Hematopoietic multipotent progenitor cell treated with erythropoietin and hydrocortisone succinate and interleukin-3 and kit ligand, for 8 days (in vitro differentiated cells): ENCODE data around the gene PDPK1.
"Not testable (repeated sequence)": the region's sequence is repeated elsewhere in the genome, so short reads cannot be mapped to it uniquely, and the experiment has no call there.

Source experiments
- DNase-seq: peaks from one replicate; pipeline ENCODE4 v3.0.0-alpha.2; 2015

The PDPK1 gene

DNA sequence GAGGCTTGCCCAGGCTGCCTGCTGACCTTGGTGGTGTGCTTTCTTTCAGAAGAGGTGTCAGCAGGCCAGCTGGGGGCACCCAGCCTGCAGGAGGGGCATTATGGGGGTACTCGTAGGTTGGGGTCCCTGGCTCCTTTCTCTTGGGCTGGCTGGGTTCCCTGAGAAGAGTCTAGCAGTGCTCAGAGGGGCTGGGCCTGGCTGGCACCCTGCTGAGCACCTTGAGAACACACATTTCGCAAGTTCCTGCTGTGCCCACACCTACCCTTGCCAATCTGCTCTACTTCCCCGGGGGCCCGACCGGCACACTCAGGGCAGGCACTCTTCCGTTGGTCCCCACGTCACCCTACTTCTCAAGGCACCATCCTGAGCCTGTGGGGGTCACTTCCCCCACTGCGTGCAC lies 11.7 kb upstream of the PDPK1 start:
- DNase-seq, result no peak

DNA sequence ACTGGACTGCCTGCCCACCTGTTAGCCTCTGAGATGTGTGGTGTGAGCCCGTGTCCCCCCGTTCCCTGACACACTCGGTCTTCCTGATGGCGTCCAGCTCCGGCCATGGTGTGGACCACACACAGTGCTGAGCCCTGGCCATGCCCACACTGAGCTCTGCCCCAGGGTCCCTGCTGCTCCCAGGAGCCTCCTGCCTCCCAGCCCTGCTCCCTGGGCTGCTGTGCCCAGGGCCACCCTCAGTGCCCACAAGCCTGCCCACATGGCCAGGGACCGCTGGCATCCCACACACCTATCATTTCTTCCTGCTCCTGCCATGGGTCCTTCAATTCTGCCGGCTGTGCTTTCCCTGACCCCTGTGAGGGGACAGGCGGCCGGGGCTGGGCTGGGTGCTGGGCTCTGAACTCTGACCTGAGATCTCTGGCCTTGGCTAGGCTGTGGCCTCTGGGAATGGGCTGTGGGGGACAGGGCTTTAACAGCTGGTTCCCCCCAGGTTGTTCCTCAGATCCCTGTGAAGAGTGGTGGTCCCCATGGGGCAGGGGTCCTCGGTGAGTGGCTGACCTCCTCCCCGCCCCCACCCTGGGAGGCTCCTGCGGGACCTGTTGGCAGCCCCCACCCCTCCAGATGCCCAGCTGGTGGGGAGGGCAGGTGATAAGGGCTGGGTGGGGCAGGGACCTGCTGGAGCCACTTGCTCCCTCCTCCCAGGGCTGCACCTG lies 10.6 kb upstream of the PDPK1 start:
- no peak for DNase-seq

DNA sequence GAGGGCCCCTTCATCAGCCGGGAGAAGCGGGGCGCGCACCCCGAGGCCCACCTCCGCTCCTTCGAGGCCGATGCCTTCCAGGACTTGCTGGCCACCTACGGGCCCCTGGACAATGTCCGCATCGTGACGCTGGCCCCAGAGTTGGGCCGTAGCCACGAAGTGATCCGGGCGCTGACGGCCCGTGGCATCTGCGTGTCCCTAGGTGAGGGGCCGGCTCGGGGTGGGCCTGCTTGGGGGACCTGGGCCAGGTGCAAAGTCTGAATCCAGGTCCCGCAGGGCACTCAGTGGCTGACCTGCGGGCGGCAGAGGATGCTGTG lies 10.1 kb upstream of the PDPK1 start:
- no peak for DNase-seq

DNA sequence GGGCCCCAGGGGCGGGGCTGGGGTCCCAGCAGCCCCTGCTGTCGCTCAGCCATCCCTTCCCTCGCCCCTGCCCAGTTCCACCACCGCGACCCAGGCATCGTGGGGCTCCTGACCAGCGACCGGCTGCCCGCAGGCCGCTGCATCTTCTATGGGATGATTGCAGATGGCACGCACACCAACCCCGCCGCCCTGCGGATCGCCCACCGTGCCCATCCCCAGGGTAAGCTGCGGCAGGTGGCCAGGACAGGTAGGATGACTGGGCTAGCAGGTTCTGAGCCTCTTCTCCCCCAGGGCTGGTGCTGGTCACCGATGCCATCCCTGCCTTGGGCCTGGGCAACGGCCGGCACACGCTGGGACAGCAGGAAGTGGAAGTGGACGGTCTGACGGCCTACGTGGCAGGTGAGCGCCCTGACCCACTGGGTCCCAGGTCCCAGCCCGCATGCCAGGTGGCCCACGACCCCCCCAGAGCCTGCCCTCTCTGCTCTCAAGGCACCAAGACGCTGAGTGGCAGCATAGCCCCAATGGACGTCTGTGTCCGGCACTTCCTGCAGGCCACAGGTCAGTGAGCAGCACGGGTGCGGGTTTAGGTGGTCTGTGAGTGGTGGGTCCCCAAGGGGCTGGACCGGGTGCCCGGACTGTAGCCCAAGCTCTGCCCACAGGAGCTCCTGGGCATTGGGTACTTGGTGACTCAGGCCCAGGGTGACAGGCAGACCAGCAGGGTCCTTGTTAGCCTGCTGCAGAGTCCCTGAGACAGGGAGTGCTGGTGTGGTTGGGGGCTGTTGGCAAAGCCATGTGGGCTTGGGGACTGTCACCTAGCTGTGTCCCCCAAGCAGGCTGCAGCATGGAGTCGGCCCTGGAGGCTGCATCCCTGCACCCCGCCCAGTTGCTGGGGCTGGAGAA lies 9.4 kb upstream of the PDPK1 start:
- no peak for DNase-seq

DNA sequence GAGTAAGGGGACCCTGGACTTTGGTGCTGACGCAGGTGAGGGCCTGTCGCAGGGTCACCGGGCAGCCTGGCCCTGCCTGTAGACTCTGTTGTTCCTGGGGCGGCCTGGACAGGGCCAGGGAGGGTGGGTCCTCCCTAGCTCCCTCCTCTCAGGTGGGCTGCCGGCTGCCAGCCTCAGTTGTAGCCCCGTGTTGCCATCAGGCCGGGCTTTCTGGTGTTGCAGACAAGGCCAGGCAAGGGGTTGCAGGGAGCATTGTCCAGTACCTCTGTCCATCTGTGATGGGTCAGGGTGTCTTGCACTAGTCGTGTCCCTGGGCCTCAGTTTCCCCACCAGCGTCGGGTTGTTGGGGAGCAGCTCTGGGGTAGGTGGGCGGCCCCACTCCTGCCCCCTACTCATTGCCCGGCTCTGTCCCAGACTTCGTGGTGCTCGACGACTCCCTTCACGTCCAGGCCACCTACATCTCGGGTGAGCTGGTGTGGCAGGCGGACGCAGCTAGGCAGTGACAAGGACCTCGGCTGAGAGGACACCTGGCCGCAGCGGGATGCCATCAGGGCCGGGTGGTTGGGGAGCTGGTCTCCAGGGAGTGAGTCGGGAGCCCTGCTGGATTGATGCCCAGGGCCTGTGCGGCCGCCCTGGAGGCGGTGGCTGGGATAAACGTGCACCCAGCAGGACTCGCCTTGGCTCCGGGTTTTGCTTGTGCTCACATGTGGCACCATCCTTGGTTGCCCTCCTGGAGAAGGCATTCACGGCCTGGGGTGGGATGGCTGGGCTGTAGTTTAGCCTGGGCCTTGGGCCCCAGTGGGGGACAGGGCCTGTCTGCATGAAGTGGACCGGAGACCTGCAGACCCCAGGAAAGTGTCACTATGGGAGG lies 8.5 kb upstream of the PDPK1 start:
- no peak for DNase-seq

DNA sequence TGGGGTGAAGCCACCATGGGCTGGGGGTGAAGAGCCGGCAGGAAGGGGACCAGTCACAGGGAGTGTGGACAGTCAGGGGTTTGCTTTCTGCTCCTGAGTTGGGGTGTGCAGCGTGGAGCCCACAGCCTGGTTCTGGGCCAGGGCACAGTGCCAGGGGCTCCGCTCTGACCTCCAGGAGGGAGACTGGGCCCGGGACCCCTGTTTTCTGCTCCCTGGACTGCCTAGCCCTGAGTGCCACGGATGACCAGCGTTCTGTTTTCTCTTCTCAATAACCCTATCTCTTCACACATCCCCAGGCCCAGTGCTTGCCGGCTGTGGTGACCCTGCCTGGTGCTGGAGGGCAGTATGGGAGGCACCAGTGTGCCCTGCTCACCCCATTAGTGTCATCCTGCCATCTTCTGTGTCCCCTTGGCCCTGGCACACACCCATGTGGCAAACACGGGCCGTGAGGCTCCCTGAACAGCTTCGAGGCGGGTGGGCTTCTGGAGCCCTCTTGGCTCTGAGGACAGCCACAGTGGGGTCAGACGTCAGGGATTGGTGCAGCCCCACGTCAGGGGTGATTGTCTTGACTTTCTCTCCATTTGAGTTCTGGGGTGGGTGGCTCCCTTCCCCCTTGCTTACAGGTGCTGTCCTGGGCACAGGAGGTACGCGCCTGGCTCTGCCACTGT lies 7.7 kb upstream of the PDPK1 start:
- no peak for DNase-seq

DNA sequence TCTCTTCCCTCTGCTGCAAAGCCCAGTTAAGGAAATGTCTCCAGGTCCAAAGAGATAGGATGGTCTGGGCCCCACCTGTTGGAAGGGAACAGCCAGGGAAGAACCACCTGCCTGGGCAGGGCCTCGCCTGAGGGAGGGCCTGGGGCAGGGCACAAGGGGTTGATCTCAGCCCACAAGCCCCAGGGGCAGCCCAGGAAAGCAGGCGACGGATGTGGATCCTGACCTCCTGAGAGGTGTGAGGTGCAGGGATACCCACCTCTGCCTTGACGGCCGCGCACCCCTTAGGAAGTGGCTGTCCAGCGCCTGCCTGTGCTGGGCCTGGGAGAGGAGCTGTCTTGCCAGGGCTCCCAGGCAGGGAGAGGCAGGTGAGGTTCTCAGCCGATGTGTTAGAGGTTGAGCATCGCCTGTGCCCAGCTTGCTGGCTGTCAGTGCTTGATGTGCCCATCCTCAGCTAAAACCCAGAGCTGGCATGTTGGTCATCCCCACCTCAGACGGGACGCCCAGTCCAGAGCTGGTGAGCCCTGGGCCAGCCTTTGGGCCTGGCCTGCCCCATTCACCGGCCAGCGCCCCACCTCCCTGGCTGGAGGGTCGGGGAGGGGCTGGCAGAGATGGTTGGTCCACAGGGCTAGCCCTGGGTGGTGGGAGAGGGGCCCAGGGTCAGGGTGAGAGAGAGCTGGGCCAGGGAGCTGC lies 7.0 kb upstream of the PDPK1 start:
- no peak for DNase-seq

DNA sequence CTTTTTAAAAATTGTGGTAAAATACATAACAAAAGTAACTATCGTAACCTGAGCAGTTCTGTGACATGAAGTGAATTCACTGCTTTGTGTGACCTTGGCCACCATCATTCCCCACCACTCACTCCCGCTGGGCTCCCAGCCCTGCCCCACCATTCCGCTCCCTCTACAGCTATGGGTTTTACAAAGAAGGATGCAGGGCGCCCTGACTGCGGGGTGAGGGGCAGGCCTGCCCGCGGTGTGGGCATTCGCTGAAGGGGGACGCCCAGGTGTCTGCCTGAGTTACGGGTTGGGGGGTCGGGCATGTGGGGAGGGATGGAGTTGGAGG lies 6.5 kb upstream of the PDPK1 start, which contains the start of gene CEMP1:
Gene CEMP1, minus strand, starts transcription at position 38 of the 325 bp plus-strand sequence. CDS start 335 bp downstream, outside the sequence.
- no peak for DNase-seq

DNA sequence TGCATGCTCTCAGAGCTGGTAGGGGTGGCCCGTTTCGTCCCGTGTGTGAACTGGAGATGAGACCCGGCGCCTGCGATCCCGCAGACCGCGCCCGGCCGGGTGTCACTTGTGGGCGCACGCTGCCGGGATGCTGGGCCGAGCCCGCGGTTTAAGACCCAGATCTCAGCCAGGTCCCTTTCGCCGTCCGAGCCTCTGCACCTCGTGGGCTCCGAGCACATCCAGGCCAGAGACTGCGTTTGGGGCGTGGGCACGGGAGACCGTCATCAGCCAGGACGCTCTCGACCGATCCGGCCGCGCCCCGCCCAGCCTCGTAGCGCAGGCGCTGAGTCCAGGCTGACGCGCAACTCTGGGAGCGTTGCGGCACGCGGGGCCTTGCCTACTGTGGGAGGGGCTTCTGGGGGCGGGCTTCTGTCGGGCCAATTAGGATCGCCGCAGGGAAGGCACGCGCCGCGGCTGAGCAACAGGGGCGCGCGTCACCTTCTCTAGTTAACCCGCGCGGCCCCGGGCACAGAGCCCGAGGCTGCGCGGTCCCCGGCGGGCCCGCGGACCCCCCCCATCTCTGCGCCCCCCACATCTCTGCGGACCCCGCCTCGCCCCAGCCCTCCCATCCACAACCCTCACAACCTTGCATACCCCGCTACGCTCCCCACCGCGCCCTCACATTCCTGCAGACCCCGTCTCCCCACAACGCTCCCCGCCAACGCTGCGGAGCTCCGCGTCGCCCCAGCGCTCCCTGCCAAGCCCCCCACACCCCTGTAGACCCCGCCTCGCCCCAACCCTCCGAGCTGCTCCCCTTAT lies 5.9 kb upstream of the PDPK1 start:
- peak; percentile 96 for DNase-seq

DNA sequence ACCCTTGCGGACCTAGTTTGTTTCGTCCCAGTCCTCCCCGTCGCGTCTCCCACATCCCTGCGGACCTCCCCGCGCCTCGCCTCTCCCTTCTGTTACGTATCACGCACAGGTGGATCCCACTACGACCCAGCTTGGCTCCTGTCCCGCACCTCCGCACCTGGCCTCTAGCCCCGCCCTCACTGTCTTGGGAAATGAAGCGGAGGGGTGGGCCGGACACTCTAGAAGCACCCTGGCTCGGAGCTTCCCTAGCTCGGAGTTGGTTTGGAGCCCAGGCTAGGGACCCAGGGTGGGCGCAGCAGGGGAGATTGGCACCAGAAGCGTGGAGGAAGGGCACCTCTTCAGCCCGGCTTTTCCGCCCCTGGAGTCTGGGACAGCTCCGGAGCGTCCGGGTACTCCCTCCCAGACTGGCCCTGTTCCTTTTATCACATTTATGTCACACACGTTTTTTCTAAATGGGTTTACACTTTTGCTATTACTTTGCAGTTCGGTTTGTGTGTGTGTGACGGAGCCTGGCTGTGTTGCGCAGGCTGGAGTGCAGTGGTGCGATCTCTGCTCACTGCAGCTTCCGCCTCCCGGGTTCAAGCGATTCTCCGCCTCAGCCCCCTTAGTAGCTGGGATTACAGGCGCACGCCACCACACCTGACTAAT lies 5.2 kb upstream of the PDPK1 start:
- DNase-seq, result peak; percentile 65

DNA sequence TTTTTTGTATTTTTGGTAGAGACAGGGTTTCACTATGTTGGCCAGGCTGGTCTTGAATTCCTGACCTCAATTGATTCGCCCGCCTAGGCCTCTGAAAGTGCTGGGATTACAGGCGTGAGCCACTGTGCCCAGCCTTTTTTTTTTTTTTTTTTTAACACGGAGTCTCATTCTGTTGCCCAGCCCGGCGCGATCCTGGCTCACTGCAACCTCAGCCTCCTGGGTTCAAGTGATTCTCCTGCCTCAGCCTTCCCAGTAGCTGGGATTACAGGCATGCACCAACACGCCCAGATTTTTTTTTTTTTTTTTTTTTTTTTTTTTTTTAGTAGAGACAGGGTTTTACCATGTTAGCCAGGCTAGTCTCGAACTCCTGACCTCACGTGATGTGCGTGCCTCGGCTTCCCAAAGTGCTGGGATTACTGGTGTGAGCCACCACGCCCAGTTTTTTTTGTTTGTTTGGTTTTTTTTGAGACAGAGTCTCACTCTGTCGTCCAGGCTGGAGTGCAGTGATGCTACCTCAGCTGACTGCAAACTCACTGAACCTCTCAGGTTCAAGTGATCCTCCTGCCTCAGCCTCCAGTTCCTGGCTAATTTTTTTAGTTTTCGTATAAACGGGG lies 4.6 kb upstream of the PDPK1 start:
- DNase-seq, result not testable (repeated sequence)

DNA sequence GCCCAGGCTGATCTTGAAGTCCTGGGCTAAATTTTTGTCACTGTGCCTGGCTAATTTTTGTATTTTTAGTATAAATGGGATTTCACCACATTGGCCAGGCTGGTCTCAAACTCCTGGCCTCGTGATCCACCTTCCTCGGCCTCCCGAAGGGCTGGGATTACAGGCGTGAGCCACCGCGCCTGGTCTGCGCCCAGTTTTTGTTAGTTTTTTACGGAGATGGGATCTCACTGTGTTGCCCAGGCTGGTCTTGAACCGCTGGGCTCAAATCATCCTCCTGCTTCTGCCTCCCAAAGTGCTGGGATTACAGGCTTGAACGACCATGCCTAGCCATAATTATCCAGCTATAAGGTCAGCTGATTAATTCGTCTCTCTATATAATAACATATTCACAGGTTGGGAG lies 3.9 kb upstream of the PDPK1 start:
- no peak for DNase-seq

DNA sequence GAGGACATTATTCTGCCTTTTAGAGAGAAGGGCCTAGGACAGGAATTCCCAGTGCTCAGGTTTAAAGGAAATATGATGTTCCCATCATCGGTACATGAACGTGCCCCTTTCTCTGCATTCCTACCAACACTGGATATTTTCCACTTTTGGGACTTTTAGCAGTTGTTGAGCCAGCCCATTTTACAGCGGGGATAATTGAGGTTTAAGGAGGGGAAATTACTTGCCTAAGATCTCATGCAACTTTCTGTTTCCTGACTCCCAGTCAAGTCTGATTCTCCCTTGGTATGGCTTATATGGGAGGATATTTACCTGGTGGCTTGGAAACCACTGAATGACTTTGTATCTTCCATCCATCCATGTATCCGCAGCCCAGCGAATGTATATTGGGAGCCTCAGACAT lies 3.5 kb upstream of the PDPK1 start:
- not testable (repeated sequence) for DNase-seq

DNA sequence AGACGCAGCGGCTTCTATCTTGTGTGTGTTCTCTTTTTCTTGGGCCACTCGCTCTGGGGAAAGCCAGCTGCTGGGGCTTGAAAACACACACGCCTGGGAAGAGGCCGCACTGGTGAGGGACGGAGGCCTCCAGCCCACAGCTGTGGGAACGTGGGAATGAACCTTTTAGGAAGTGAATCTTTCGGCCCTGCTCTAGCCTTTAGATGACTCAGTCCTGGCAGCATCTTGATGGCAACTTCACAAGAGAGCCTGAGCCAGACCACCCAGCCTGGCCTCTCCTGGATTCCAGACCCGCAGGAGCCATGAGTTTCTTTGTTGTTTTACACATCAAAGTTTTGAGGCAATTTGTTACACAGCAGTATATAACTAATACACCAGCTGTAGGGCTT lies 2.2 kb upstream of the PDPK1 start:
- DNase-seq, result no peak

DNA sequence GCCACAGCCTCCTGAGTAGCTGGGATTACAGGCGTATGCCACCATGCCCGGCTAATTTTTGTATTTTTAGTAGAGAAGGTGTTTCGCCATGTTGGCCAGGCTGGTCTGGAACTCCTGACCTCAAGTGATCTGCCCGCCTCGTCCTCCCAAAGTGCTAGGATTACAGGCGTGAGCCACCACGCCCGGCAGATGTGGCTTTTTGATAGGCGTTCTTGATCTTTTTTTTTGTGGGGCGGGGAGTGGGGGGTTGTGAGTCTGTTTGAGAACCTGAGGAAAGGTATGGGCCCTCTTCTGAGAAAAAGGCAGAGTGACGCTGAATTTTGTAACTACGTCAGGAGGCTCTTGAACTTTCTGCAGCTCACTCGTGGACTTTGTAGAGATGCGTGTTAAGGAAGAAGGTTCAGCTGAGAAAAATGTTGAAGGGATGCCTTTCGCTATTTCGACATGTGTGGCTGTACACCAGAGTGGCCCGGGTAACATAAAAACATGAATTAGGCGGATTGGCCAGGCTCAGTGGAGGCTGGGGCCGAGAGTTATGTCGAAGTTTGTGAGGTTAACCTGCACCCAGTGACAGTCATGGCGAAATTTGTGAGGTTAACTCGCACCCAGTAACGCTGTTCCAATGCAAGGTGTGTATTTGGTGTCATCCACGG lies 1.5 kb downstream of the PDPK1 start:
- DNase-seq, result peak; percentile 53

DNA sequence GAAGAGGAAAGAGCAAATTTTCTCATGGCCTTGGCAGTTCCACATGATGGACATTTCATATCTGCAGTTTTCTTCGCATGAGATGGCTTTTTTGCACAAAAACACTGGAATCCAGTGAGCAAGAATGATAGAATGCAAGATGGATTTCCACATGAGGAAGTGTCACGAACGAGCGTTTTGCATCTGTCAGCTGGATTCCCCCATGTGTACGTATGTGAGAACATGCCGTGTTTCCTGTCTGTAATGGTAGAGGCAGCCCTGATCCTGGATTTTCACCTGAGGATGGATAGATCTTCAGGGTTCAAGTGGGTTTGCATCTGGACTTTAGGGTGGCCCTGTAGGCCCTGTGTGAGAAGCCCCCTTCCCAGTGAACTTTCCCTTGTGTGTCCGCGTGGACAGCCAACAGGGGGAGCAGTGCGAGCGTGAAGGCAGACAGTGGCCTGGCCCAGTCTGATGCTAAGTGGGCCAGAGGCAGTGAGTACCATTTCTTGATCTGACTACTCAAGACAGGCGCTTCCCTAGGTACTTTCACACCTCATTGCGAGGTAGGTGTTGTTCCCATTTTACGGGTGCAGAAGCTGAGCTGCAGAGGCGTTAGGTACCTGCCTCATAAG lies 2.1 kb downstream of the PDPK1 start:
- peak; percentile 42 for DNase-seq

DNA sequence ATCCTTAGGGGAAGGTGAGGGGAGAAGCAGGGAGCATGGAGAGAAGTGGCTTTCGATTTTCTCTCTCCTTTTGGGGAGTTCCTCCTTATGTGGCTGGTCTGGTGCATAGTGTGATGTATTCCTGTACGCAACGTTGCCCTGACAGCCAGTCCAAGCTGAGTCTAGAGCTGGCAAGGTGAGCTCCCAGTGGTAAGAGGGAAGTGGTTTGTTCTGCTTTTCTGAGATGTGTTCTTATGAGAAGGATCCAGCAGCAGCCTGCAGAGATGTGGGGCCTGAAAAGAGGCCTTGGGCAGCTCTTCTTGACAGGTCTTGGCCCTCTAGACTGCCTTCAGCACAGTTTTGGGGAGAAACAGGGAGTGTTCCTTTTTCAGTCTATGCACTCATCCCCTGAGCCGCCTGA lies 3.1 kb downstream of the PDPK1 start:
- DNase-seq, result not testable (repeated sequence)

DNA sequence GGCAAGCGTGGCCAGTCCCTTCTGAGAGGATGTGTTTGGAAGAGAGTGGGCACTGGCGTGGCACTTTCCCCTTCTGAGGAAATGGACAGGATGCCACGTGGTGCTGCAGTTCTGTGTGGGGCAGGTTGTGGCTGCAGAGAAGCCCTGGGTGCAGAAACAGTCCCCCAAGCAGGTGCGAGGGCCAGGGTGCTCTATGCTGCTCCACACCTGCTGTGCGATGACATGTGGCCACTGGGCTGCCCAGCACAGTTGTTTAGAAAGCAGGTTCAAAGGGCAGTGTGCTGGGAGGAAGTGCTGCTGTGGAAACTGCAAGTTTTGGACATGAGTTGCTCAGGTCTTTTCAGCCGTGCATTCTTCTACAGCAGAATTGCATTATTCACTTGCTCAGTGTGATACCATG lies 3.6 kb downstream of the PDPK1 start:
- not testable (repeated sequence) for DNase-seq

DNA sequence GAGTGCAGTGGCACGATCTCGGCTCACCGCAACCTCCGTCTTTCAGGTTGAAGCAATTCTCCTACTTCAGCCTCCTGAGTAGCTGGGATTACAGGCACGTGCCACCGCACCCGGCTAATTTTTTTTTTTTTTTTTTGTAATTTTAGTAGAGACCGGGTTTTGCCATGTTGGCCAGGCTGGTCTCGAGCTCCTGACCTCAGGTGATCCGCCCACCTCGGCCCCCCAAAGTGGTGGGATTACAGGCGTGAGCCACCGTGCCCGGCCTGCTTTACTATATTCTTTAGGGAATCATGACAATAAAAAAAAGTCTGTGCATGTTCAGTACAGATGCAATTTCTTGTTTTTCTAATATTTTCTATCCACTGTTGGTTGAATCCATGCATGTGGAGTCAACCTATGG lies 6.0 kb downstream of the PDPK1 start:
- not testable (repeated sequence) for DNase-seq
